ENCODE measurements around the gene MAP3K20.

GRCh38 chr2:173066887-173067676 is 8.6 kb upstream of the MAP3K20 start:
- TF ChIP-seq POLR2A (IDR thresholded peaks at IDR 0.05; ENCODE audit: low read depth, low read length): no peak
- no peak for TF ChIP-seq TAF1 (IDR thresholded peaks at IDR 0.05; ENCODE audit: borderline replicate concordance, low read depth, low read length)
